NCI-H345 treated with DMSO at 0.1 percent for 48 hours (cell line): ENCODE results near the gene B3GLCT.
A peak's percentile ranks its signal among the peaks of the same experiment; 100 is the strongest.

Experiments
- DNase-seq: peaks from one replicate; lab custom pipeline; 2025; ENCODE audit not compliant: unreplicated experiment; lab: John Stamatoyannopoulos, UW

The B3GLCT gene

DNA sequence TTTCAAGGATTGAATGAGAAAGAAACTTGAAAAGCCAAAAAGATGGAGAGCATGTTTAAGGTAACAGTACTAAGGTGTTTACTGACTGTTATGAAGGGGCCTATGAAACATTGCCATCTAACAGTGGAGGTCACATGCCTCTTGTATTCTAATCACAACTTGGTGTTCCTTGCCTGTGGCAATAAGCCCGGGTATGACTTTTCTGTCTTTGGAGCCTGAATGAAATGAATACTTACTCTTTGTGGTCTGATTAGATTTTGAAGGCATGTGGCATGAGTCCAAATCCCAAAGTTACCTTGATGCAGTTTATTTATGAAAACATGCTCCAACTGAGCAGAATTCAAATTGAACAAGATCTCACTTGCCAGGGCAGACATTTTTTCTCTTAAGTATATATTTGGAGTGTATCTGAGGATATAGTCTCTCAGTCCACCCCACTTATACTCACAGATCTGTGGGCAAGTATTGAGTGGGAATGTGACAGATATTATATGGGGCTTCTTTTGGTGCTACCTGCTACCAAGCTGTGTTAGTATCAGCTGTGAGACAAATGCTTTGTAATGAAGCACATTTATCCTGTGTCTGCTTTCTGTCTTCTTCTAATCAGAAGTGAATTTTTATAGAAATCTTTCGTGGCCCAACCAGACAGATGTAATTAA lies 67.5 kb downstream of the B3GLCT start:
- DNase-seq, result no peak

DNA sequence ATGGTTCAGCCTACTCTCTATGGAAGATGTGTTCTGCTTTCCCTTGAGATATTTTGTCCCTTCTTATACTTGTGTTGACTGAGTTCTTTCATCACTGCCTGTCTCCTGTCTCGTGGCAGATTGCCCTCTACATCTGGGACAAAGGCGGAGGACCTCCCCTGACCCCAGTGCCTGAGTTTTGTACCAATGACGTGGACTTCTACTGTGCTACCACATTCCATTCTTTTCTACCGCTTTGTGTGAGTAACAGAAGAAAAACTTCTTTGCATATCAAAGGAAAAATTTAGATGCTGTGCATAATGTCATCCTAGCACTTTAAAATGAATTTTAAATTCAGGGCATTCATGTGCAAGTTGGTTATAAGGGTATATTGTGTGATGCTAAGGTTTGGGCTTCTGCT lies 74.6 kb downstream of the B3GLCT start:
- no peak for DNase-seq

DNA sequence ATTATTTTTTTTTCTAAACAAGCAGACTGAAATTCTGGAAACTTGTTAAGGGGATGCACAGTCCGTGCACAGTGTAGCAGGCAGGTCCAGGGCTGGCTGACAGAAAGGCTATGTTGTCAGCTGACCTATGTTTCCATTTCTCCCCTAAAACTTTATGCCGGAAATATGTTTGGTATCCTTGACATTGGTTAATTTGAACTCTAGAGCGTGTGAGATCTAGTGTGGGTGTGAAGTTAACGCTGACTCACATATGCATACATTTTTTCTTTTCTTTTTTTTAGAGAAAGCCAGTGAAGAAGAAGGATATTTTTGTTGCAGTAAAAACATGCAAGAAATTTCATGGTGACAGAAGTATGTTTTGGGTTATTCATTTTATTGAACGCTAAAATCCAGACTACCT lies 76.6 kb downstream of the B3GLCT start:
- no peak for DNase-seq

DNA sequence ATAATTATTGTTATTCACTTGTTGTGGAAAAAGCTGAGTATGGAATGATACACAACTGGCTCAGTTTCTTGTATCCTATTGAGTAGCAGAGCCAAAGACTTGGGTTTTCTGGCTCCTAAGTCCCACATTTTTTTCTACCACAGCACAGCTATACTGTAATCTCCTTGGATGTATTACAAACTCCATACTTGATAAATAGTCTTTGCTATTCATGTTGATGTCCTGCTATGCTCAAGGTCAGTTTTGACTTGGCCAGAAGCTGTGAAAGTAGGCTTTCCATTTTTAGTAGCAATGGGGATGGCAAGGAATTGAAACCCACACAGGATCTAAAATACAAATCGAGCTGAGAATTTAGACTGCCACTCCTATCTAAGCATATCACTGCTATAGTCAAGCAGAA lies 79.1 kb downstream of the B3GLCT start:
- DNase-seq, result no peak

DNA sequence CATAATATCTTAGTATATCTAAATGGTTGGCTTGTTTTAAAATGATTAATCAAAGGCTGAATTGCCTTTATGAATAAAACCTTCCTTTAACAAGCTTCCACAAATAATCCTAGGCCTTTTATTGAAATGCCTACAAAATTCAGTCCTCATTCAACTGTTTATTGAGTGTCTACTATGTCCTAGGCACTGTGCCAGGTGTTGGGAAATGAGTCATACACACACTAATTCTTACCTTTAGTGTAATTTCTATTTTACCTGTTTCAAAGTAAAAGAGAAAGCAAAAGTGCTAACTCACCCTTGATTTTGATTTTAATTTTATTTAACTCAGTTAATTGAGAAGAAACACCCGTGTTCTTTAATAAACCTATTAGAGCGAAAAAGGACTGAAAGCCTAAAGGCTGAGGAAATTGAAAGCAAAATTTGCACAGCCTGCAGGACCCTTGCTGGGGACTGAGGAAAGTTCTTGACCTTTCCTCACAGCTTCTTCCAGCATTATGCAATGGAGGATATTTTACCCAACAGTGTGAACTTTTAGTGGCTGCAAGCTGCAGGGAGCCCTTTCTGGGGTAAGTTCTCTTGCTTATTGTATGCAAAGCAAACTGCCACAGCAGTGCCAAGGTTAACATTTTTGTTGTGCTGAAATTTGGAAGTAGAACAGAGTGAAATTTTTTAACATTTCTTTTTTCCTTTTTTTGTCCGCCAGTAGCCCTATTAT lies 83.1 kb downstream of the B3GLCT start:
- no peak for DNase-seq

DNA sequence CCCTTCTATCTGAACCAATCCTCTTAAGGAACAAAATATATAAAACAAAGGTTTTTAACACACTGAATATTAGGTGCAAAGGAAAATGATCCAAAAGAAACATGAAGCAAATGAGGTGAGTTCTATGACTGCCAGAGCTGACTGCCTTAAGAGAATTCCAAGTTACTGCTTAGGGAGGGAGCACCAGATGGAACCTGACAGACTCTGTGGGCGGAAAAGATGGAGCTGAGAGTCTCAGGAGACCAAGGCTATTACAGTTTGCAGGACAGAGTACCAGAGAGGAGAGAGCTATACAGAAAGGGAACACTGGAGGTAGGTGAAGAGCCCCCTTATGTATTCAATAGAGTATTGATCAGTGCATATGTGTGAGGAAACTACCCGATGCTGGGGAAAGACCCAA lies 87.2 kb downstream of the B3GLCT start:
- DNase-seq, result no peak

DNA sequence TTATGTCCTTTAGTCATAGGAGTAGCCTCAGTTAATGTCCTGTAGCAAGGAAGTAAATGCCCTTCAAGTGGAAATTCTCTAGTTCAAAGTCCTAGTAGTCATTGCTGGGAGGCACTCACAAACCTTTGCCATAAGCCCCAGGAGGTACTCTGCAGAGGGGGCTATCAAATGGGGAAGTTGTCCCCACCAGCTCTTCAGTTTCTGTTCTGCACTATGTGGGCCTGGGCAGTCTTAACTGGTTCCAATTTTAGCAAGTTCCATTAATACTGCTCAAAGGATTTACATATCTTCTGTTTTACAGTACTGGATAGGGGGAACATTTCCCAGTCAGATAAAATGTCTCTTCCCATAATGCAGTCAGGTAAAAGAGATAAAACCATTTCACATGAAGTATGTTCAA lies 101.3 kb downstream of the B3GLCT start:
- DNase-seq, result no peak

DNA sequence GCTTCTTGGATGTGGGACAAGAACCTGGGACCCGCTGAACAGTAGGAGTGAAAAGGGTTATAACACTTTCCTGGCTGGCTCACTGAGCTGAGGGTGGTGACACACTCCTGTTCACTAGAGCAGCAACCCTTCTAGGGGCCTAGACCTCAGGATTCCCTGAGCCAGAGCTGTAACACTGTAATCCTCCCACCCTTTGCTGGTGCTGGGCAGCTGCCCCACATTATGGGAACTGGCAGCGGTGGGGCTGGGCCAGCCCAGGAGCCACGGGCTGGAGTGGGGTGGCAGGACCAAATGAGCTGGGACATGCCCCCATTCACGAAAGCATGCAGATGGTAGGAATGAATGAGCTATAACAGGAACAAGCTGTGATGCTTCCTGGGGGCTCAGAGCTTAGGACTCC lies 110.6 kb downstream of the B3GLCT start:
- DNase-seq, result no peak

DNA sequence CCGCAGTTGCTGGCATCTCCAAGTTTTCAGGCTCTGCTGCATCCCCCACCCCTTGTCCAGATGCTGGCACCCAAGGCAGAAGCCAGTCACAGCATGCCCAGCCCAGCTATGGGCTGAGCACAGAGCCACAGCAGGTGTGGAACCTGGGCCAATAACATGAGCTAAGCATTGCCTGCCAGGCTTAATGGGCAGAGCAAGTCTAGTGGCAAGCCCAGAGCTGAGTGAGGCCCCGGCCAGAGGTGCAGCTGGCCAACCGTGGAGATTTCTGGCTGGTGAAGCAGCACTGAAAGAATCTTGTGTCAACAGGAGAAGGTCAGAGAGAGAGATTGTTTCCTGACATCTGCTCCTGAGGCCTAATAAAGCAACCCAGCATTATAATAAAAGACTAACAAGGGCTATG lies 111.0 kb downstream of the B3GLCT start:
- peak; percentile 76 for DNase-seq

DNA sequence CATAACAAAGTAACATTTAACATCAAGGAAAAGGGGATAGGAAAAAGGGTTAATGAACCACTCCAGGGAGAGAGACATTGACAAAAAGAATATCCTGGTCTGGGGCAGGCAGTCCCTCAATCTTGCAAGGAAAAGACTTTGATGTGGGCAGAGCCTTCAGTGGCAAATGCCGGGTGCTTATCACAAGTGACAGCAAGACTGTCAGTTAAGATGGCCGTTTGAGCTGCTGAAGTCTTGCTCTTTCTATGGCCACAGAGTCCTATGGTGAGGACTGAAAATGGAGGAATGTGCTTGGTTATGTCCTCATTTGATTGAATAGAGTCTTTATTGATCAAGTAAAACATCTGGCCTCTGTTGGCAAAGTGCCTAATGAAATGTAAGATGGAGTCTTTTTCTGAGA lies 112.1 kb downstream of the B3GLCT start:
- no peak for DNase-seq

DNA sequence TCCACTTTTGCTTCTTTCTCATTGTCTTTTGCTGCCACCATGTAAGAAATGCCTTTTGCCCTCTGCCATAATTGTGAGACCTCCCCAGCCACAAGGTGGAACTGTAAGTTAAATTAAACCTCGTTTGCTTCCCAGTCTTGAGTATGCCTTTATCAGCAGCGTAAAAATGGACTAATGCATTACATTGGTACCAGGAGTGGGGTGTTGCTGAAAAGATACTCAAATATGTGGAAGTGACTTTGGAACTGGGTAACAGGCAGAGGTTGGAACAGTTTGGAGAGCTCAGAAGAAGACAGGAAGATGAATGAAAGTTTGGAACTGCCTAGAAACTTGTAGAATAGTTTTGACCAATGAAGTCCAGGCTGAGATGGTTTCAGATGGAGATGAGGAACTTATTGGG lies 115.2 kb downstream of the B3GLCT start:
- no peak for DNase-seq

DNA sequence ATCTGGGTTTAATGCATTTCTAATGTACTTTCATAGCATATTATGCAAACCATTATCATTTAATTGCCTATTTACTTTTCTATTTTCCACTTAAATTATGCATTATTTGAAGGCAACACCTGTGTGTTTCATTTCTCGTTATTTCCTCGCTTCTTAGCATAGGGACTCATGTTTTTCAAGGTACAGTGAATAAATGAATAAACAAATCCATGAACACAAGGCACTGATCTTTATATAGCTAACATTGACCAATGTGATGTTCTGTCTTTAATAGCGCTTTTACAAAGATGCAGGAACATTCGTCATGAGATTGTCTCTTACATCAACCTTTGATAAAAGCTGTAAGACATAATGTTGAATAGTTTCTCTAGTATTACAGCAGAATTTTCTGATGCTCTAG lies 121.2 kb downstream of the B3GLCT start:
- DNase-seq, result no peak

DNA sequence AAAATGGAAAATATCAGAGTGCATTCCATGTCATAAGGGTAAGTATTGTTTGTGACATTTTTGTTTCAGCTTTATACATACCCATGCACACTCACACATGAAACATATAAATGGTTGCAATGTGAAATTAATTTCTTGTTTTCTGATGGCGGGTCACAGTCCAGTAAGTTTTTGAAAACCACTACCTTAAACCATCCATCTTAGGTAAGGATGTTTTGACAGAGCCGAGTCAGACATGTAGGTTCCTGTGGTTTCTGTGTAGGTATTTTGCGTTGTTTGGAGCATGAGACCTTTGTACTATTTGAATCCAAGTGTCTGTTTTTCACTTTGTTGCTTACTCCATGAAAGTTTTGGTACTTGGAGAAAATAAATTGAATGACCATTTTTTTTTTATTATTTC lies 121.7 kb downstream of the B3GLCT start:
- no peak for DNase-seq

DNA sequence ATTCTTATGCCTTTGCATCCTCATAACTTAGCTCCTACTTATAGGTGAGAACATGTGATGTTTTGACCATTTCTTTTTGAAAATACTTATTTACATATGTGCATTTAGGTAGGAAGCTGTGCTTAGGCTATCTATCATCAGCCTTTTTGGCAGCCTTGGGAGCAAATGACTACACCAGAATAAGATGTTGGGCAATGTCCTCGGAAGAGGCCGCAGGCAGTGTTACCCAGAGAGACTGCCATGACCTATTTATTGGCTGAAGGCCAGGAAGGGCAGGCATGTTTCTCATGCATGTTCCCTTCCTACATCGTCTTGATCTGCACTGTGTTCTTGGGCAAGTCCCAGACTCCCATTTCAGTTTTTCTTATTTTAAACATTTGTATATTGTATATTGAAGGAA lies 122.3 kb downstream of the B3GLCT start:
- no peak for DNase-seq

DNA sequence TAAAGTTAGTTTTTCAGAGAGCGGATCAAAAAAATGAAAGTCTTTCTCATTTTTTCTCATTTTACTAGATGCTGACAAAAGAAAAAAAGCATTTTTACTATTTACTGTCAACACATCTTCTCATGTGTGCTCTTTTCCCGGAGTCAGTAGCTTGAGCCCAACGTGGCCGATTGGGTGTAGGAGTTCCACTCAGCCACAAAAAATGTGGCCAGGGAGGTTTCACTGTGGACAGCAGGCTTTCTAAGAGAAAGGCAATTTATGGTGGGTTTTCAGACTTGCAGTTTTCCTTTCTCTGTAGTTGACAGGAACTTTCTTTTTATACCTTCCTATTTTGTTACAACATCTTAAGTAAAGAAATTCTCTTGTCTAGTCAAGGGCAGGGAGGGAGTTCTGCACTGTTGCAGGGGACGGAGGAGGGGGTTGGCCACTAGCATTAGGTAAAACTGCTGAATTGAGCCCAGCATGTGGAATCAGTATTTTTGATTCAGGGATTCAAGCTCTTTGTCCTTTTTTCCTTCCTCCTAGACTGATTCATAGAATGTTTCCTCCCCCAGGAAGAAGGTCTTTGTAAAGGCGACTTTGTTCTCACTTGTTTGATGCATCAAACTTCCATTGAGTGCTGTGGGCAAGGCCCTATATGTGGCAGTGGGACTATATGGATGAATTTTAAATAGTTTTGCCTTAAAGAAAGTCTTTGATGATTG lies 123.1 kb downstream of the B3GLCT start:
- DNase-seq, result no peak

DNA sequence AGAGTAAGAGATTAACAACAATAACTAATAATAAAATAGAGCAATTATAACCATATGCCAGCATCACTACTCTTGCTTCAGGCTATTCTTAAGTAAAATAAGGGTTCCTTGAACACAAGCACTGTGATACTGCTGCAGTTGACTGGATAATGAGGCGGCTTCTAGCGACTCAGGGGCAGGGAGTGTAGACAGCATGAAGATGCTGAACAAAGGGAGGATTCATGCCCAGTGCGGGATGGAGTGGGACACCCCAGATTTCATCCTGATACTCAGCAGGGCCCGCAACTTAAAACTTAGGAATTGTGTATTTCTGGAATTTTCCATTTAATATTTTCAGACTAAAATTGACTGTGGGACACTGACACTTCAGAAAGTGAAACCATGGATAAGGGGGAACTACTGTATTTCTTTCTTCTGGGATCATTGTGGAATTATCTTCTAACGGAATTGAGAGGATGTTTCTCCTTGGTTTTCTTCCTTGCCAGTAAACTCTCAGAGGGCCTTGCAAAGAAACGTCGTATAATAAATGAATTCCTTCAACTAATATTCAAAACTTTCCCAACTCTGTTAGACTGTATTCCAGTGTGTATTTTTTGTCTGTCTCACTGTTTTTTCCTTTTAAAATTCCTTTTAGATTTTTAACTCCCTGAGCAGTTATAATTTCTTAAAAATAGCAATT lies 127.5 kb downstream of the B3GLCT start:
- no peak for DNase-seq

DNA sequence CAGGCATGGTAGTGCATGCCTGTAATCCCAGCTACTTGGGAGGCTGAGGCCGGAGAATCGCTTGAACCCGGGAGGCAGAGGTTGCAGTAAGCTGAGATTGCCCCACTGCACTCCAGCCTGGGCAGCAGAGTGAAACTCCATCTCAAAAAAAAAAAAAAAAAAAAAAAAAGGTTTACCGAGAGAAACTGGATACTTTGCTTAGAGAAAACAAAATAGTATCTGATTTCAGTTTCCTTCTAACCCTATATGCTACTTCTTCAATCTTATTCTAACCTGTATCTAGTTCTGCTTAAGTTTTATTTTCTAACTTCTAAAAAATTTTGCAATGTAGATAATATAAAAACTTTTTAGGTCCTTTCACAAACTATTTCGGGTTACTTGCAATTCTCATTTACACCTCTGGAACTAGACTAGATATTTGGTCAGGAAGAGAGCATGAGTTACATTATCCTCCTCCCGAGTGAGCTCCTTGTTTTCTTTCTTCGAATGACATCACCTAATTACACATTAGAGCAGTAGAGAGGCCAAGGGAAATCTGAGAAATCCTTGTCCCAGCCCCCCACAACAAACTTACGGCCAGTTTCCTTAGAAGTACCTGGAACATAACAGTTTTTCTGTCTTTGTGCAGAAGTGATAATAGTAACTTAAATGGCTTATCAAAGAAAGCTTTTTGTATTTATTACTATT lies 128.9 kb downstream of the B3GLCT start:
- no peak for DNase-seq

DNA sequence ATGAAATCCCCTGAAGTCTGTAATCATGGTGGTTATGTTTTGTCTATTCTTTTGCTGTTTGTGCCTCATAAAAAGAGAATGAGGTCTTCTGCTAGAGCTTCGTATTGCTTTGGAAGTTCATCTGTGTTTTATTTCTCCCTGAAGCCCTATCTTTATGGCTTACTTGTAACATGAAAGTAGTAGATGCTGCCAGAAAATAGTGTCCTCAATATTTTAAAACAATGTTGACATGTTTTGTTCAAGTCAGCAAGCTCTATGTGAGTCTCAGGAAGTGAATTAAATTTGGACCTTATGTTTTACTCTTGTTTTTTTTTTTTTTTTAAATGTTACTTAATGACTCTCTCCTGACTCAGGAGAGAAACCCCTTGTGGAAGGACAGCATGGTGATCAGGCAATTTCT lies 130.5 kb downstream of the B3GLCT start:
- DNase-seq, result no peak

DNA sequence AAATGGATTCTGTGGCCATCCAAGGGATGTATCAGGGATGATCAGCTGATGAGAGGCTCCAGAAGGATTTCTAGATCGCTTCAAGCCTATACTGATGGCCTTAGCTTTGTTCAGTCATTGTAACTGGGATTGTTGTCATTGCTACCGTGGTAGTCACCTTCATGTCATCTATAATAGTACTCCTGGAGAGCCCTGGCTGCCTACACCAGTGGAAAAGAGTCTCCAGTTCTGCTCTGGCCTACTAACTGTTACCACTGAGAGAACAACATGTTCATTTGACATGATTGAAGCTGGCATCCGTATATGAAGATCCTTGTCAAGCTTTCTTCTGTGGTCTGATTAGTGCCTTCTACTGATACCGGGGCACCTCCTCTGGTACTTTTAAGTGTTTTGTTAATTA lies 131.3 kb downstream of the B3GLCT start:
- no peak for DNase-seq

DNA sequence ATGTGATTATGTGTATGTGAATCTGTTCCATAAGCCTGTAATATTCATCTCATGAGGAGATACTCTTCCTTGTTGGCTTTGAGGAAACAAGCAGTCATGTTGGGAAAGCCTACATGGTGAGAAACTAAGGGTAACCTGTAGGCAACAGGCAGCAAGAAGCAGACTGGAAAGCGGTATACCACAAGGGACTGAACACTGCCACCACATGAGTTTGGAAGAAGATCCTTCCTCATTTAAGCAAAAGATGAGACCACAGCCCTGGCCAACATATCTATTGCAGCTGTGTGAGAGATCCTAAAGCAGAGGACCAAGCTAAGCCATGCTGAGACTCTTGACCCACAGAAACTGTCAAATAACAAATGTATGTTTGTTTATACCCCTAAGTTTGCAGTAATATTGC lies 134.8 kb downstream of the B3GLCT start:
- no peak for DNase-seq

DNA sequence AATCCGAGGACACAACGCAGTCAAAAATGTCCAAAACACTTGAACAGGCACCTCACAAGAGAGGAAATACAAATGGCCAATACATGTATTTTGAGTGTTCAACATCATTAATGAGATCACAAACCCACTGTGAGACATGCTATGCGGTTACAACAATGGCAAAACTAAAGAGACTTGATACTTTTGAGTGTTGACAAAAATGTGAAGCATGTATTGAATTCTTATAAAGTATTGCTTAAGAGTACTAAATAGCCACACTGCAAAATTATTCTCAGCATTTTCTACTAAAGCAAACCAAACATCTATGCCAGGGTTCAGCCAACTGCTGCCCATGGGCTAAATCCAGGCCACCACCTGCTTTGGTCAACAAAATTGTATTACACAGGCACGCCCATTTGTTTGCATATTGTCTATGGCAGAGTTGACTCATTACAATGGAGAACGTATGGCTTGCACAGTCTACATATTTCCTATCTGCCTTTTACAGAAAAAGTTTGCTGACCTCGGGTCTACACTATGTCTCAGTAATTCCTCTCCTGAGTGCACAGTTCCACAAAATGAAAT lies 135.3 kb downstream of the B3GLCT start:
- no peak for DNase-seq
